G401.6 (cell line): ENCODE data around the gene ZSCAN16.

Experiments
- FAIRE-seq: peaks from 2 replicates; lab custom pipeline; 2012; peaks lifted over from hg19 to GRCh38; lab: Jason Lieb, UNC

ZSCAN16 gene

GRCh38 chr6:28172006-28172405, 47.6 kb downstream of the ZSCAN16 start:
- no peak for FAIRE-seq

- FAIRE-seq: no peak
These were observed 52.0 kb downstream of the ZSCAN16 start for GRCh38 chr6:28176373-28176772.
